Measurements from ENCODE around the gene CBX1.
A peak's percentile ranks its signal among the peaks of the same experiment; 100 is the strongest.
"Not testable (repeated sequence)": the region's sequence is repeated elsewhere in the genome, so short reads cannot be mapped to it uniquely, and the experiment has no call there.

Gene CBX1

GRCh38 chr17:48051706-48052486 is 49.4 kb downstream of the CBX1 start:
- DNase-seq: peak in 3 of 4 experiments; percentile 25

GRCh38 chr17:48051283-48051682 is 50.0 kb downstream of the CBX1 start:
- no peak for DNase-seq

GRCh38 chr17:48048384-48049126 is 52.7 kb downstream of the CBX1 start:
- peak; percentile 93 to 97 (median 95) for DNase-seq

- peak; percentile 99 to 100 (median 99) for DNase-seq
These were observed 53.4 kb downstream of the CBX1 start, which contains the start of gene NFE2L1 for GRCh38 chr17:48047741-48048383. TSS of gene NFE2L1 (plus strand) at chr17:48048359. CDS start at chr17:48051119, 2,760 bp downstream.

GRCh38 chr17:48047113-48047740 is 54.1 kb downstream of the CBX1 start:
- no peak for DNase-seq

GRCh38 chr17:48046296-48046695 is 55.0 kb downstream of the CBX1 start:
- DNase-seq: no peak

GRCh38 chr17:48045316-48046001 is 55.8 kb downstream of the CBX1 start:
- peak in 2 of 4 experiments; percentile 19 to 45 for DNase-seq

GRCh38 chr17:48044851-48045250 is 56.4 kb downstream of the CBX1 start:
- DNase-seq: no peak

- no peak for DNase-seq
These were observed 58.1 kb downstream of the CBX1 start for GRCh38 chr17:48043176-48043575.

- DNase-seq: no peak
These were observed 62.6 kb downstream of the CBX1 start for GRCh38 chr17:48038687-48039086.

GRCh38 chr17:48037838-48038323 is 63.4 kb downstream of the CBX1 start:
- DNase-seq: no peak

- DNase-seq: peak; percentile 61 to 79 (median 66)
These were observed 64.0 kb downstream of the CBX1 start, which contains the start of gene COPZ2 for GRCh38 chr17:48037036-48037837. TSS of gene COPZ2 (minus strand) at chr17:48037797. CDS start at chr17:48037777, 20 bp downstream.

- no peak for DNase-seq
These were observed 64.6 kb downstream of the CBX1 start for GRCh38 chr17:48036693-48037035.

- not testable (repeated sequence) for DNase-seq
These were observed 66.5 kb downstream of the CBX1 start for GRCh38 chr17:48034734-48035133.

GRCh38 chr17:48031966-48032365 is 69.3 kb downstream of the CBX1 start:
- no peak for DNase-seq

GRCh38 chr17:48030531-48030930 is 70.7 kb downstream of the CBX1 start:
- DNase-seq: no peak

- no peak for DNase-seq
These were observed 72.5 kb downstream of the CBX1 start for GRCh38 chr17:48028736-48029135.

- DNase-seq: no peak
These were observed 73.8 kb downstream of the CBX1 start for GRCh38 chr17:48027322-48027981.

- DNase-seq: peak; percentile 69 to 87 (median 81)
These were observed 74.6 kb downstream of the CBX1 start for GRCh38 chr17:48026502-48027321.
